ENCODE results near the gene PLXND1.
A peak's percentile ranks its signal among the peaks of the same experiment; 100 is the strongest.

The PLXND1 gene

GRCh38 chr3:129627350-129628168 is 21.1 kb upstream of the PLXND1 start:
- peak; percentile 72 to 74 for DNase-seq

- peak; percentile 50 to 71 for DNase-seq
Observed at GRCh38 chr3:129626744-129627349, 20.4 kb upstream of the PLXND1 start.

- no peak for DNase-seq
Observed at GRCh38 chr3:129625072-129625874, 18.8 kb upstream of the PLXND1 start.

GRCh38 chr3:129624347-129625071 is 18.0 kb upstream of the PLXND1 start:
- peak in 1 of 2 donors; percentile 10 for DNase-seq

- no peak for DNase-seq
Observed at GRCh38 chr3:129623447-129624118, 17.1 kb upstream of the PLXND1 start.

- DNase-seq = no peak
Observed at GRCh38 chr3:129622933-129623332, 16.5 kb upstream of the PLXND1 start.

- no peak for DNase-seq
Observed at GRCh38 chr3:129622226-129622874, 15.9 kb upstream of the PLXND1 start.

- DNase-seq = no peak
Observed at GRCh38 chr3:129621626-129622225, 15.2 kb upstream of the PLXND1 start.

GRCh38 chr3:129620828-129621559 is 14.5 kb upstream of the PLXND1 start:
- no peak for DNase-seq

GRCh38 chr3:129619726-129620162 is 13.3 kb upstream of the PLXND1 start:
- DNase-seq = no peak

GRCh38 chr3:129618901-129619671 is 12.6 kb upstream of the PLXND1 start:
- no peak for DNase-seq

- no peak for DNase-seq
Observed at GRCh38 chr3:129618186-129618820, 11.8 kb upstream of the PLXND1 start.

GRCh38 chr3:129617381-129618185 is 11.1 kb upstream of the PLXND1 start:
- DNase-seq = no peak

- DNase-seq = peak in 1 of 2 donors; percentile 58
Observed at GRCh38 chr3:129616713-129617112, 10.2 kb upstream of the PLXND1 start.

GRCh38 chr3:129616291-129616690 is 9.8 kb upstream of the PLXND1 start:
- DNase-seq = no peak

- no peak for DNase-seq
Observed at GRCh38 chr3:129615751-129616281, 9.3 kb upstream of the PLXND1 start.

- DNase-seq = no peak
Observed at GRCh38 chr3:129614927-129615363, 8.5 kb upstream of the PLXND1 start.

GRCh38 chr3:129614435-129614834 is 8.0 kb upstream of the PLXND1 start:
- DNase-seq = no peak
